GM19328 (cell line): ENCODE results near the gene CAMTA1.

Experiments
- ATAC-seq: cut with Tn5 transposase; IDR thresholded peaks from one replicate; pipeline ENCODE4 v1.9.1; 2021; ENCODE audit warnings: mild to moderate bottlenecking, moderate library complexity; ENCODE audit not compliant: unreplicated experiment

Gene CAMTA1

GRCh38 chr1:7630378-7630777 lies 845.1 kb downstream of the CAMTA1 start:
- no peak for ATAC-seq

- ATAC-seq, result no peak
These were observed 846.9 kb downstream of the CAMTA1 start for GRCh38 chr1:7632176-7632575.

GRCh38 chr1:7632681-7633080 lies 847.4 kb downstream of the CAMTA1 start:
- ATAC-seq, result no peak

- no peak for ATAC-seq
These were observed 848.4 kb downstream of the CAMTA1 start for GRCh38 chr1:7633506-7634245.

- no peak for ATAC-seq
These were observed 849.4 kb downstream of the CAMTA1 start for GRCh38 chr1:7634546-7635240.

GRCh38 chr1:7636795-7637526 lies 851.7 kb downstream of the CAMTA1 start:
- no peak for ATAC-seq

GRCh38 chr1:7638078-7638477 lies 852.8 kb downstream of the CAMTA1 start:
- ATAC-seq, result no peak

- no peak for ATAC-seq
These were observed 854.3 kb downstream of the CAMTA1 start for GRCh38 chr1:7639435-7640131.

- ATAC-seq, result no peak
These were observed 855.1 kb downstream of the CAMTA1 start for GRCh38 chr1:7640350-7640749.

- no peak for ATAC-seq
These were observed 855.8 kb downstream of the CAMTA1 start for GRCh38 chr1:7640920-7641585.

GRCh38 chr1:7641587-7642417 lies 856.5 kb downstream of the CAMTA1 start:
- no peak for ATAC-seq

- no peak for ATAC-seq
These were observed 857.1 kb downstream of the CAMTA1 start for GRCh38 chr1:7642418-7642704.

GRCh38 chr1:7642781-7643529 lies 857.7 kb downstream of the CAMTA1 start:
- ATAC-seq, result no peak

- ATAC-seq, result no peak
These were observed 858.3 kb downstream of the CAMTA1 start for GRCh38 chr1:7643530-7643929.

GRCh38 chr1:7644086-7644485 lies 858.8 kb downstream of the CAMTA1 start:
- no peak for ATAC-seq

- no peak for ATAC-seq
These were observed 859.9 kb downstream of the CAMTA1 start for GRCh38 chr1:7644961-7645750.

GRCh38 chr1:7645751-7646048 lies 860.4 kb downstream of the CAMTA1 start:
- no peak for ATAC-seq

- no peak for ATAC-seq
These were observed 860.9 kb downstream of the CAMTA1 start for GRCh38 chr1:7646164-7646563.
